ENCODE results near the gene MRPL33.

GRCh38 chr2:27809761-27810241, 38.3 kb downstream of the MRPL33 start:
- TF ChIP-seq CTCF (IDR thresholded peaks at IDR 0.05) (no peak), POLR2A (IDR thresholded peaks at IDR 0.05) (no peak)
